Measurements from ENCODE around the gene AMBRA1.

- TF ChIP-seq JUND (IDR thresholded peaks at IDR 0.05) = no peak
- TF ChIP-seq, protein P1, sequence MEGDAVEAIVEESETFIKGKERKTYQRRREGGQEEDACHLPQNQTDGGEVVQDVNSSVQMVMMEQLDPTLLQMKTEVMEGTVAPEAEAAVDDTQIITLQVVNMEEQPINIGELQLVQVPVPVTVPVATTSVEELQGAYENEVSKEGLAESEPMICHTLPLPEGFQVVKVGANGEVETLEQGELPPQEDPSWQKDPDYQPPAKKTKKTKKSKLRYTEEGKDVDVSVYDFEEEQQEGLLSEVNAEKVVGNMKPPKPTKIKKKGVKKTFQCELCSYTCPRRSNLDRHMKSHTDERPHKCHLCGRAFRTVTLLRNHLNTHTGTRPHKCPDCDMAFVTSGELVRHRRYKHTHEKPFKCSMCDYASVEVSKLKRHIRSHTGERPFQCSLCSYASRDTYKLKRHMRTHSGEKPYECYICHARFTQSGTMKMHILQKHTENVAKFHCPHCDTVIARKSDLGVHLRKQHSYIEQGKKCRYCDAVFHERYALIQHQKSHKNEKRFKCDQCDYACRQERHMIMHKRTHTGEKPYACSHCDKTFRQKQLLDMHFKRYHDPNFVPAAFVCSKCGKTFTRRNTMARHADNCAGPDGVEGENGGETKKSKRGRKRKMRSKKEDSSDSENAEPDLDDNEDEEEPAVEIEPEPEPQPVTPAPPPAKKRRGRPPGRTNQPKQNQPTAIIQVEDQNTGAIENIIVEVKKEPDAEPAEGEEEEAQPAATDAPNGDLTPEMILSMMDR (IDR thresholded peaks at IDR 0.05) = no peak
- no peak for TF ChIP-seq POLR2AphosphoS5 (IDR thresholded peaks at IDR 0.05; ENCODE audit: low read depth, low read length)
- no peak for TF ChIP-seq SIN3A (IDR thresholded peaks at IDR 0.05; ENCODE audit: borderline replicate concordance, low read depth, low read length)
- no peak for TF ChIP-seq CHD2 (IDR thresholded peaks at IDR 0.05; ENCODE audit: low read length, partially characterized antibody)
- TF ChIP-seq TCF12 (IDR thresholded peaks at IDR 0.05) = no peak
- no peak for TF ChIP-seq EP300 (IDR thresholded peaks at IDR 0.05; ENCODE audit: borderline replicate concordance in 1 of 2, low read depth in 1 of 2, low read length in 1 of 2)
Observed at GRCh38 chr11:46493791-46494190, 100.0 kb downstream of the AMBRA1 start.
